SW 1271 (cell line): ENCODE measurements around the gene PEPD.

Source experiments
- DNase-seq, 2 experiments: peaks; one replicate each; lab custom pipeline; 2025; lab: John Stamatoyannopoulos, UW

The PEPD gene

GRCh38 chr19:33359581-33359980 lies 162.0 kb downstream of the PEPD start:
- no peak for DNase-seq

- no peak for DNase-seq
Measured at GRCh38 chr19:33358408-33358807, 163.2 kb downstream of the PEPD start.

- no peak for DNase-seq
Measured at GRCh38 chr19:33357556-33357955, 164.0 kb downstream of the PEPD start.

GRCh38 chr19:33355535-33355934 lies 166.1 kb downstream of the PEPD start:
- no peak for DNase-seq

- no peak for DNase-seq
Measured at GRCh38 chr19:33350538-33351309, 170.9 kb downstream of the PEPD start.

GRCh38 chr19:33349319-33350289 lies 172.0 kb downstream of the PEPD start:
- DNase-seq = no peak

GRCh38 chr19:33348301-33349010 lies 173.1 kb downstream of the PEPD start:
- no peak for DNase-seq

- DNase-seq = no peak
Measured at GRCh38 chr19:33347300-33347699, 174.3 kb downstream of the PEPD start.

- no peak for DNase-seq
Measured at GRCh38 chr19:33346665-33347064, 174.9 kb downstream of the PEPD start.

GRCh38 chr19:33345163-33345562 lies 176.4 kb downstream of the PEPD start:
- no peak for DNase-seq

GRCh38 chr19:33344573-33344925 lies 177.0 kb downstream of the PEPD start:
- no peak for DNase-seq

GRCh38 chr19:33343859-33344572 lies 177.6 kb downstream of the PEPD start:
- no peak for DNase-seq

- DNase-seq = no peak
Measured at GRCh38 chr19:33343301-33343700, 178.3 kb downstream of the PEPD start.

GRCh38 chr19:33340991-33341390 lies 180.6 kb downstream of the PEPD start:
- no peak for DNase-seq

GRCh38 chr19:33339016-33339984 lies 182.3 kb downstream of the PEPD start:
- no peak for DNase-seq
